Natural killer cell (primary cell): ENCODE results near the gene ABCG1. TPM values are rescaled to one million over a fixed set of nuclear protein-coding genes. Genes with fewer than 3 reads are reported as not detected.

Experiments
- ATAC-seq, 3 donors: fragments of 150-1000 bp in 2 of 3; fragments of 200-7000 bp in 1 of 3; cut with Tn5 transposase; 1 replicate in 1 of 3; 2 replicates in 2 of 3; pipeline ENCODE4 v1.10.0; 2021; ENCODE audit warnings: mild to moderate bottlenecking in 2 of 3, moderate library complexity in 2 of 3
- DNase-seq, 2 donors: peaks; one replicate each; pipeline versions ENCODE4 v3.0.0 to v3.0.0-alpha.2; 2013 to 2021; ENCODE audit warnings: mixed read lengths in 1 of 2
- H3K27ac ChIP-seq: one replicate; pipeline ENCODE4 v1.5.1; 2013; ENCODE audit warnings: mild to moderate bottlenecking, low read length
- H3K27me3 ChIP-seq: one replicate; pipeline ENCODE4 v1.6.1; 2013; ENCODE audit warnings: low read length; ENCODE audit not compliant: control insufficient read depth, insufficient read depth
- H3K36me3 ChIP-seq: one replicate; pipeline ENCODE4 v1.6.1; 2013; ENCODE audit warnings: low read length; ENCODE audit not compliant: control insufficient read depth, insufficient read depth
- H3K4me1 ChIP-seq: one replicate; pipeline ENCODE4 v1.6.1; 2013; ENCODE audit warnings: low read length; ENCODE audit not compliant: control insufficient read depth, insufficient read depth
- H3K4me3 ChIP-seq: one replicate; pipeline ENCODE4 v1.5.1; 2013; ENCODE audit warnings: low read length
- H3K9me3 ChIP-seq: one replicate; pipeline ENCODE4 v1.6.1; 2013; ENCODE audit warnings: low read length; ENCODE audit not compliant: control insufficient read depth, insufficient read depth
- H3K27ac Mint-ChIP-seq, 2 donors: one replicate each; pipeline ENCODE4 v1.8.0; 2022; ENCODE audit warnings: mild to moderate bottlenecking in 2 of 2, mixed read lengths in 2 of 2, moderate library complexity in 1 of 2
- H3K27me3 Mint-ChIP-seq, 2 donors: one replicate each; pipeline ENCODE4 v1.8.0; 2022; ENCODE audit warnings: low read depth in 2 of 2, mixed read lengths in 2 of 2
- H3K36me3 Mint-ChIP-seq: one replicate; pipeline ENCODE4 v1.8.0; 2022; ENCODE audit warnings: mixed read lengths
- H3K4me1 Mint-ChIP-seq, 2 donors: one replicate each; pipeline ENCODE4 v1.8.0; 2022; ENCODE audit warnings: mixed read lengths in 2 of 2
- H3K4me3 Mint-ChIP-seq: one replicate; pipeline ENCODE4 v1.8.0; 2022; ENCODE audit warnings: mild to moderate bottlenecking, moderate library complexity, mixed read lengths
- H3K9me3 Mint-ChIP-seq, 2 donors: one replicate each; pipeline ENCODE4 v1.8.0; 2022; ENCODE audit warnings: mixed read lengths in 2 of 2
- CTCF ChIP-seq: fragments of 200-600 bp; IDR thresholded peaks from one replicate; pipeline ENCODE4 v1.8.0; 2022; ENCODE audit warnings: antibody characterized with exemption
- WGBS: methylation state at CpG from one replicate; pipeline ENCODE4 v1.1.7; 2013; ENCODE audit warnings: missing lambda C conversion rate; ENCODE audit not compliant: insufficient coverage; 5-methylcytosine and 5-hydroxymethylcytosine counted together
- intact Hi-C: fragments of 100-400 bp; cut with micrococcal nuclease; formaldehyde crosslinking; loops from one replicate; pipeline ENCODE4 v1.14.2; 2022
- total RNA-seq, 4 donors: library from RNA; stranded (reverse); fragments of 120-200 nt in 1 of 4; gene quantifications; one replicate each; pipeline versions ENCODE4 v1.2.3 to v1.2.4, GENCODE V29; 2013 to 2022

Gene ABCG1
- total RNA-seq, 3 donors from 2014 or later (not counting 1 experiment from before 2014, with no cell fraction given) = 10.4 to 14.7 (median 13.8) TPM

- Histone ChIP-seq H3K27me3 (no peaks in the 10 kb centered on the region), H3K9me3 (no peaks in the 10 kb centered on the region), H3K4me1 (peaks cover 16% of the 10 kb centered on the region), H3K4me3 (no peak overlapping the region), H3K36me3 (no peaks in the 10 kb centered on the region), H3K27ac (no peak overlapping the region)
- H3K4me1 Mint-ChIP-seq = peaks cover 9 to 10% of the 10 kb centered on the region in 2 donors
- H3K27ac Mint-ChIP-seq = no peak overlapping the region
- peaks cover 0 to 3% of the 10 kb centered on the region in 2 donors for H3K27me3 Mint-ChIP-seq
- WGBS = 79% methylated on average over 8 of the region's 8 CpGs
- no peaks in the 10 kb centered on the region for H3K36me3 Mint-ChIP-seq
- no peak for ATAC-seq
- H3K4me3 Mint-ChIP-seq = no peak overlapping the region
- no peak for TF ChIP-seq CTCF
- intact Hi-C loops = no loop called here
- DNase-seq = no peak
- no peaks in the 10 kb centered on the region for H3K9me3 Mint-ChIP-seq
Measured at GRCh38 chr21:42317341-42317741, 98.4 kb downstream of the ABCG1 start.

- Mint-ChIP-seq H3K9me3 (no peaks in the 10 kb centered on the region), H3K4me3 (no peak overlapping the region), H3K36me3 (no peaks in the 10 kb centered on the region), H3K27ac (no peak overlapping the region), H3K4me1 (peaks cover 9 to 10% of the 10 kb centered on the region in 2 donors), H3K27me3 (peaks cover 6% of the 10 kb centered on the region in 2 donors)
- no peak overlapping the region for H3K27ac ChIP-seq
- TF ChIP-seq CTCF = no peak
- DNase-seq (no peak), ATAC-seq (no peak)
- 95% methylated on average over 20 of the region's 20 CpGs for WGBS
- H3K4me1 ChIP-seq = peaks cover 16% of the 10 kb centered on the region
- H3K9me3 ChIP-seq = no peaks in the 10 kb centered on the region
- H3K27me3 ChIP-seq = no peaks in the 10 kb centered on the region
- intact Hi-C loops = no loop called here
- no peaks in the 10 kb centered on the region for H3K36me3 ChIP-seq
- no peak overlapping the region for H3K4me3 ChIP-seq
Measured at GRCh38 chr21:42317826-42318746, 99.1 kb downstream of the ABCG1 start.

- peak; percentile 54 to 73 (median 70) for ATAC-seq
- peaks cover 14 to 19% of the 10 kb centered on the region in 2 donors for H3K27me3 Mint-ChIP-seq
- no peaks in the 10 kb centered on the region for H3K9me3 Mint-ChIP-seq
- intact Hi-C loops = no loop called here
- peaks cover 9 to 10% of the 10 kb centered on the region in 2 donors for H3K4me1 Mint-ChIP-seq
- Histone ChIP-seq H3K9me3 (no peaks in the 10 kb centered on the region), H3K36me3 (no peaks in the 10 kb centered on the region), H3K27ac (no peak overlapping the region), H3K27me3 (no peaks in the 10 kb centered on the region), H3K4me3 (no peak overlapping the region), H3K4me1 (peaks cover 16% of the 10 kb centered on the region)
- H3K4me3 Mint-ChIP-seq = peak overlapping the region; percentile 35
- no peak for TF ChIP-seq CTCF
- H3K36me3 Mint-ChIP-seq = no peaks in the 10 kb centered on the region
- DNase-seq = no peak
- no peak overlapping the region for H3K27ac Mint-ChIP-seq
- 3% methylated on average over 10 of the region's 10 CpGs for WGBS
Measured at GRCh38 chr21:42319376-42319775, 100.4 kb downstream of the ABCG1 start.
